Mesendoderm (in vitro differentiated cells): ENCODE results near the gene CCNYL1.
"Not testable (repeated sequence)": the region's sequence is repeated elsewhere in the genome, so short reads cannot be mapped to it uniquely, and the experiment has no call there.

Experiments
- DNase-seq: peaks from one replicate; pipeline ENCODE4 v3.0.0; 2013
- H2AK5ac ChIP-seq: 2 replicates; pipeline ENCODE4 v1.6.1; 2013; ENCODE audit warnings: low read length, inconsistent platforms
- H2BK120ac ChIP-seq: 2 replicates; pipeline ENCODE4 v1.6.1; 2013; ENCODE audit warnings: low read depth, mild to moderate bottlenecking, low read length, moderate library complexity, mixed read lengths
- H2BK15ac ChIP-seq: replicated peaks from 2 replicates; pipeline ENCODE4 v1.6.1; 2013; ENCODE audit warnings: low read depth, mild to moderate bottlenecking, moderate library complexity
- H2BK5ac ChIP-seq: 2 replicates; pipeline ENCODE4 v1.6.1; 2013; ENCODE audit warnings: low read length, inconsistent platforms
- H3K18ac ChIP-seq: 2 replicates; pipeline ENCODE4 v1.6.1; 2013; ENCODE audit warnings: mild to moderate bottlenecking, low read length, mixed read lengths
- H3K23ac ChIP-seq: one replicate; pipeline ENCODE4 v1.6.1; 2013; ENCODE audit warnings: low read length
- H3K27ac ChIP-seq: 2 replicates; pipeline ENCODE4 v1.5.1; 2013; ENCODE audit warnings: low read depth, mild to moderate bottlenecking, inconsistent platforms, low read length, moderate library complexity
- H3K27me3 ChIP-seq: 2 replicates; pipeline ENCODE4 v1.6.1; 2013; ENCODE audit warnings: low read length, control low read depth, mild to moderate bottlenecking, inconsistent platforms; ENCODE audit not compliant: insufficient read depth, poor library complexity
- H3K36me3 ChIP-seq: 2 replicates; pipeline ENCODE4 v1.6.1; 2013; ENCODE audit warnings: low read length, inconsistent platforms; ENCODE audit not compliant: control insufficient read depth, insufficient read depth
- H3K4ac ChIP-seq: one replicate; pipeline ENCODE4 v1.6.1; 2013; ENCODE audit warnings: low read depth, mild to moderate bottlenecking, low read length, moderate library complexity
- H3K4me1 ChIP-seq: 2 replicates; pipeline ENCODE4 v1.6.1; 2013; ENCODE audit warnings: low read depth, low read length, inconsistent platforms; ENCODE audit not compliant: control insufficient read depth
- H3K4me2 ChIP-seq: 2 replicates; pipeline ENCODE4 v1.6.1; 2013; ENCODE audit warnings: low read length
- H3K4me3 ChIP-seq: 2 replicates; pipeline ENCODE4 v1.5.1; 2013; ENCODE audit warnings: mild to moderate bottlenecking, low read length
- H3K56ac ChIP-seq: one replicate; pipeline ENCODE4 v1.6.1; 2013; ENCODE audit warnings: low read length
- H3K79me1 ChIP-seq: 2 replicates; pipeline ENCODE4 v1.6.1; 2013; ENCODE audit warnings: low read length, inconsistent platforms
- H3K79me2 ChIP-seq: 2 replicates; pipeline ENCODE4 v1.6.1; 2013; ENCODE audit warnings: mild to moderate bottlenecking, low read length; ENCODE audit not compliant: control insufficient read depth, insufficient read depth
- H3K9ac ChIP-seq: 2 replicates; pipeline ENCODE4 v1.6.1; 2013; ENCODE audit warnings: low read length, inconsistent platforms
- H4K5ac ChIP-seq: one replicate; pipeline ENCODE4 v1.6.1; 2013; ENCODE audit warnings: low read length
- H4K8ac ChIP-seq: one replicate; pipeline ENCODE4 v1.6.1; 2013; ENCODE audit warnings: low read depth, mild to moderate bottlenecking, control low read depth, low read length, moderate library complexity
- WGBS: extraction: QIAGEN DNeasy Blood & Tissue Kit; methylation state at CpG from one replicate; pipeline ENCODE4 v1.1.7; 2013; ENCODE audit warnings: low lambda C conversion rate, missing lambda C conversion rate; ENCODE audit not compliant: insufficient coverage; ENCODE audit errors: extremely low coverage; 5-methylcytosine and 5-hydroxymethylcytosine counted together

The CCNYL1 gene

GRCh38 chr2:207761426-207761825 lies 50.0 kb downstream of the CCNYL1 start:
- H2BK120ac ChIP-seq, H2BK15ac ChIP-seq, H3K4me3 ChIP-seq, H2BK5ac ChIP-seq, H3K36me3 ChIP-seq, H3K9ac ChIP-seq, DNase-seq, H3K18ac ChIP-seq, H4K5ac ChIP-seq, H3K27ac ChIP-seq, H3K79me1 ChIP-seq, H4K8ac ChIP-seq, H2AK5ac ChIP-seq, H3K56ac ChIP-seq, H3K27me3 ChIP-seq, H3K4me2 ChIP-seq, H3K23ac ChIP-seq, H3K4ac ChIP-seq: not testable (repeated sequence)
- H3K4me1 ChIP-seq: peaks cover 13% of the 10 kb centered on the region
- WGBS: no CpG with 5 or more reads among the region's 3 CpGs
- H3K79me2 ChIP-seq: peaks cover 29% of the 10 kb centered on the region

GRCh38 chr2:207762146-207762545 lies 50.7 kb downstream of the CCNYL1 start:
- H3K23ac ChIP-seq: no peak overlapping the region
- H3K4ac ChIP-seq: no peak overlapping the region
- H2BK120ac ChIP-seq: no peak overlapping the region
- no peak overlapping the region for H3K56ac ChIP-seq
- H3K18ac ChIP-seq: no peak overlapping the region
- no peak overlapping the region for H3K9ac ChIP-seq
- peaks cover 2% of the 10 kb centered on the region for H3K36me3 ChIP-seq
- peaks cover 35% of the 10 kb centered on the region for H3K79me2 ChIP-seq
- no peaks in the 10 kb centered on the region for H3K27me3 ChIP-seq
- no peak overlapping the region for H3K4me2 ChIP-seq
- H3K4me1 ChIP-seq: peaks cover 13% of the 10 kb centered on the region
- H2BK5ac ChIP-seq: no peak overlapping the region
- H2AK5ac ChIP-seq: no peak overlapping the region
- no peak overlapping the region for H2BK15ac ChIP-seq
- no peak overlapping the region for H4K5ac ChIP-seq
- no CpG with 5 or more reads among the region's 8 CpGs for WGBS
- peaks cover 8% of the 10 kb centered on the region for H3K79me1 ChIP-seq
- H3K4me3 ChIP-seq: no peak overlapping the region
- no peak overlapping the region for H4K8ac ChIP-seq
- H3K27ac ChIP-seq: no peak overlapping the region
- peak; percentile 56 for DNase-seq

- Histone ChIP-seq H3K36me3 (peaks cover 5% of the 10 kb centered on the region), H2BK15ac (no peak overlapping the region), H2BK120ac (no peak overlapping the region), H3K79me1 (peaks cover 13% of the 10 kb centered on the region), H3K27ac (no peak overlapping the region), H3K9ac (no peak overlapping the region), H4K8ac (no peak overlapping the region), H3K56ac (peak overlapping the region; percentile 12), H3K4me1 (peaks cover 19% of the 10 kb centered on the region), H3K4me3 (no peak overlapping the region), H3K23ac (no peak overlapping the region), H4K5ac (no peak overlapping the region), H2AK5ac (no peak overlapping the region), H3K18ac (no peak overlapping the region), H3K4ac (no peak overlapping the region), H3K4me2 (no peak overlapping the region), H3K79me2 (peaks cover 48% of the 10 kb centered on the region), H2BK5ac (no peak overlapping the region), H3K27me3 (no peaks in the 10 kb centered on the region)
- no peak for DNase-seq
- no CpG with 5 or more reads among the region's 8 CpGs for WGBS
Measured at GRCh38 chr2:207763303-207763917, 52.0 kb downstream of the CCNYL1 start.

- H3K79me1 ChIP-seq: peaks cover 13% of the 10 kb centered on the region
- no peak overlapping the region for H2BK120ac ChIP-seq
- no peak for DNase-seq
- H3K4ac ChIP-seq: no peak overlapping the region
- H3K36me3 ChIP-seq: peaks cover 5% of the 10 kb centered on the region
- H3K4me1 ChIP-seq: peaks cover 19% of the 10 kb centered on the region
- no peak overlapping the region for H2AK5ac ChIP-seq
- H3K9ac ChIP-seq: no peak overlapping the region
- no peaks in the 10 kb centered on the region for H3K27me3 ChIP-seq
- no peak overlapping the region for H2BK15ac ChIP-seq
- H3K4me3 ChIP-seq: no peak overlapping the region
- H3K27ac ChIP-seq: no peak overlapping the region
- H3K23ac ChIP-seq: no peak overlapping the region
- no peak overlapping the region for H2BK5ac ChIP-seq
- peaks cover 55% of the 10 kb centered on the region for H3K79me2 ChIP-seq
- no peak overlapping the region for H3K56ac ChIP-seq
- H3K4me2 ChIP-seq: no peak overlapping the region
- no CpG with 5 or more reads among the region's 1 CpG for WGBS
- no peak overlapping the region for H4K5ac ChIP-seq
- no peak overlapping the region for H3K18ac ChIP-seq
- no peak overlapping the region for H4K8ac ChIP-seq
Measured at GRCh38 chr2:207764096-207764630, 52.7 kb downstream of the CCNYL1 start.

- DNase-seq: peak; percentile 86
- H3K27me3 ChIP-seq: no peaks in the 10 kb centered on the region
- H2BK120ac ChIP-seq: no peak overlapping the region
- peaks cover 57% of the 10 kb centered on the region for H3K79me2 ChIP-seq
- H3K18ac ChIP-seq: no peak overlapping the region
- no peak overlapping the region for H2BK5ac ChIP-seq
- H4K8ac ChIP-seq: no peak overlapping the region
- H2BK15ac ChIP-seq: no peak overlapping the region
- H3K9ac ChIP-seq: no peak overlapping the region
- no CpG with 5 or more reads among the region's 2 CpGs for WGBS
- no peak overlapping the region for H3K4me2 ChIP-seq
- peaks cover 13% of the 10 kb centered on the region for H3K79me1 ChIP-seq
- H3K4me3 ChIP-seq: no peak overlapping the region
- no peak overlapping the region for H2AK5ac ChIP-seq
- no peak overlapping the region for H4K5ac ChIP-seq
- peaks cover 19% of the 10 kb centered on the region for H3K4me1 ChIP-seq
- H3K36me3 ChIP-seq: peaks cover 3% of the 10 kb centered on the region
- no peak overlapping the region for H3K27ac ChIP-seq
- no peak overlapping the region for H3K56ac ChIP-seq
- no peak overlapping the region for H3K4ac ChIP-seq
- H3K23ac ChIP-seq: no peak overlapping the region
Measured at GRCh38 chr2:207765547-207765946, 54.1 kb downstream of the CCNYL1 start.
